GM21825 (cell line): ENCODE data around the gene LUC7L2.
"Not testable (repeated sequence)": the region's sequence is repeated elsewhere in the genome, so short reads cannot be mapped to it uniquely, and the experiment has no call there.

Experiments
- ATAC-seq: cut with Tn5 transposase; IDR thresholded peaks from one replicate; pipeline ENCODE4 v1.9.1; 2021; ENCODE audit warnings: mild to moderate bottlenecking, moderate library complexity; ENCODE audit not compliant: unreplicated experiment

Gene LUC7L2

GRCh38 chr7:139359366-139360209 lies at the start of gene LUC7L2:
Gene LUC7L2 (plus strand): TSS chr7:139359894. CDS start chr7:139360262, 368 bp downstream.
- peak; percentile 76 for ATAC-seq

GRCh38 chr7:139317939-139318505 lies 41.7 kb upstream of the LUC7L2 start:
- ATAC-seq: no peak

DNA sequence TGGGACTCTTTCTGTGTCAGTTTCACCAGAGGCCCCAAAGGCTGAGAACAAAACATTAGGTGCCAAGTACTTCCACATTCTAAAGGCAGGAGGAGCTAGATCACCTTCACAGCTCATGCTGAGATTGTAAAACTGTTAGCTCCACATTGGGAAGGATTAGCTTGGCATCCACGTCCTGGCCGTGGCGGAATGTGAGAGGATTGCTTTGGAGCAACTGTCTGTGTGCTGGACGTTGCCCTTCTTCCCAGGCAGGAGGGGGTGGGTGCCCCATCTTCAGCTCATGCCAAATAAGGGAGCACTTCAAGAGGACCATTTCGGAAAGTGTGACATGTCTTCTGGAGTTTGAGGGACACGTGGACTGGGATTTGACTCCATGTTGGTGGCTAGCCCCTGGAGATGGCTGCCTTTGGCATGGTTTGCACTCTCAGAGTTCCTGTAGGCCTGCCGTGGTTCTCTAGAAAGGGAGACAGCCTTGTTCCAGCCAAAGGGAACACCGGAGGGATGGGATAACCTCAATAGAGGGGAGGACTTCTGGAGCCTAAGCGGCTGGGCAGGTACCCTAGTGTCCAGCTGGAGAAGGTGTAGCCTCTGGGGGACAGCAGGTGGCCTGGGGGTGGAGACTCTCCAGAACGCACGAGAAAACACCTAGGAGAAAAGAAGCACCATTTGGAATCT lies 38.5 kb upstream of the LUC7L2 start:
- ATAC-seq: no peak

DNA sequence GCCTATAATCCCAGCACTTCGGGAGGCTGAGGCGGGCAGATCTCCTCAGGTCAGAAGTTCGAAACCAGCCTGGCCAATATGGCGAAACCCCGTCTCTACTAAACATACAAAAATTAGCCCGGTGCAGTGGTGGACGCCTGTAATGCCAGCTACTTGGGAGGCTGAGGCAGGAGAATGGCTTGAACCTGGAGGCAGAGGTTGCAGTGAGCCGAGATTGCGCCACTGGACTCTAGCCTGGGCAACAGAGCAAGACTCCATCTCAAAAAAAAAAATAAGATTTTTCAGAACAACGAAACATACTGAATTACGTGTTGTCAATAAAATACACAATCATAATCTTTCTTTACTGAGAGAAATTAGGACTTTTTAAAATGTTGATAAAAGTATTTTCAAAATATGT lies 35.0 kb upstream of the LUC7L2 start:
- not testable (repeated sequence) for ATAC-seq

- ATAC-seq: no peak
These were observed 31.3 kb upstream of the LUC7L2 start for GRCh38 chr7:139328375-139328774.

DNA sequence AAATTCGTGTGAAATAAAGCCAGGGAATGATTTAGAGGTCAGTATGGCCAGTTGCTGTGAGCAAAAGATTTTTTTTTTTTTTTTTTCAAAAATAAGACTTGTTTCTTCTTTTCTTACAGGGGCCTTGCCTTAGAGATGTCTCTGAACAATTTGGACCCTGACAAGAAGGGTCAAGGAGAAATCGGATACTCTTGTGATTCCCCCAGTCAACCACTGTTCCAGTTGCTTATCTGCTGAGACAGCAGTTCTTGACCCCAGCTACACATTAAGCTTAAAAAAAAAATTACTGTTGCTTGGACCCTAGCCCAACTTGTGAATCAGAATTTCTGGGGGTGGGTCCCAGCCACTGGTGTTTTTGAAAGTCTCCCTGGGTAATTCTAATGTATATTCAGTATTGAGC lies 30.6 kb upstream of the LUC7L2 start:
- ATAC-seq: no peak

DNA sequence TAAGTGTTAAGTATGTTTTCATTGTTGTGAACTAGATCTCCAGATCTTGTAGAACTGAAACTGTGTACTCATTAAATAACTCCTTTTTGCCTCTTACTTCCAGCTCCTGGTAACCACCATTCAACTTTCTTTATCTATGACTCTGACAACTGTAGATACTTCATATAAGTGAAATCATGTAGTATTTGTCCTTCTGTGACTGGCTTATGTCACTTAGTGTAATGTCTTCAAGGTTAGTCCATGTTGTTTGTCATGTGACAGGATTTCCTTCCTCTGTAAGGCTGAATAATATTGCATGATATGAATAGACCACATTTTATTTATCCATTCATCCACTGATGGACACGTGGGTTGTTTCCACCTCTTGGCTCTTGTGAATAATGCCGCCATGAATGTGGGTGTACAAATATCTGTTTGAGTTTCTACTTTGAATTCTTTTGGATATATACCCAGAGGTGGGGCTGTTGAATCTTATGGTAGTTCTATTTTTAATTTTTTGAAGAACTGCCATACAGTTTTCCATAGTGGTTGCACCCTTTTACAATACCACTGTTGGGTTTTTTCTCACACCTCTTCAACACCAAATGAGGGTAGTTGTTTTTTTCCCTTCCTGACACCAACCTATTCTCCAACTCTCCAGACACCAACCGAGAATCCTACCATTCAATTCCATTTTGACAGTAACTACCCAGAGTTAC lies 29.2 kb upstream of the LUC7L2 start:
- ATAC-seq: no peak

DNA sequence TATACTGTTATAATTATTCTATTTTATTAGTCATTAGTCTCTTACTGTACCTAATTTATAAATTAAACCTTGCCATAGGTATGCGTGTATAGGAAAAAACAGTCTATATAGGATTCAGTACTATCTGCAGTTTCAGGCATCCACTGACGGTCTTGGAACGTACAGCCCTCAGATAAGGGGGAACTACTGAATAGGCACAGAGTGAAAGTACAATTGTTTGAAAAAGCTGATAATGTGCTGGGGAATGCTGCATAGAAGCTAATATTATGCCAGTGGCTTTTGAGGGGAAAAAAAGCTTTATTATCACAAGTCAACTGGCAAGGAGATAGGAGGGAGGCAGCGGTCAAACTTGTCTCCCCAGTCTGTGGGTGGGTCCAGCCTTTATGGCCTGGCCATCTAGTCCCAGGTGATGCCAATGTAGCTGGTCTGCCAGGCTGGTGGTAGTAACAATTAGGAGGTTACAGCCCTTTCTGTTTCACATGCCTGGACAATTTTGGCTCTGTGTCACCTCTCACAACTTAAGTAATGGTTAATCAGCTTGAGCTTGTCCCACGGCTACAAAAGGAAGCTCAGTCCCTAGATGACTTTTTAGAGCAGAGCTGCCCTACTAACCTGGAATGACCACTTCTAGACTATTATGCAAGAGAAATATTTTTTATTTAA lies 26.9 kb upstream of the LUC7L2 start:
- no peak for ATAC-seq

GRCh38 chr7:139333443-139333842 lies 26.3 kb upstream of the LUC7L2 start:
- not testable (repeated sequence) for ATAC-seq

GRCh38 chr7:139334399-139335150 lies 25.1 kb upstream of the LUC7L2 start:
- ATAC-seq: no peak

- ATAC-seq: no peak
These were observed 20.7 kb upstream of the LUC7L2 start for GRCh38 chr7:139339025-139339424.

- ATAC-seq: no peak
These were observed 20.0 kb upstream of the LUC7L2 start for GRCh38 chr7:139339698-139340036.

- ATAC-seq: peak; percentile 88
These were observed 19.5 kb upstream of the LUC7L2 start for GRCh38 chr7:139340037-139340807.

DNA sequence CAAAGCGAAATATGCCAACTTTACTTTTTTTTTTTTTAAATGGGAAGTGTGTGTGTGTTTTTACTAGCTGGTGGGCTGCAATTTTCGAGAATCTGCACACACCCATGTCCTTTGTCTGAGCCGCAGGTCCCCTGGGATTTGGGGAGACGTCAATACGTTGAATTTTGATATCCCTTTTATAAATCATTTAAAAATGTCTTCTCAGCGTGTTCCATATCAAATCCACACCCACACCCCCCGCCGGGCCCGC lies 19.0 kb upstream of the LUC7L2 start:
- ATAC-seq: no peak

- ATAC-seq: peak; percentile 52
These were observed 18.5 kb upstream of the LUC7L2 start, which contains the start of gene FMC1 for GRCh38 chr7:139341058-139341775. Gene FMC1 (plus strand): TSS chr7:139341337. CDS start chr7:139341385, 48 bp downstream.

- ATAC-seq: no peak
These were observed 17.9 kb upstream of the LUC7L2 start for GRCh38 chr7:139341776-139342226.

DNA sequence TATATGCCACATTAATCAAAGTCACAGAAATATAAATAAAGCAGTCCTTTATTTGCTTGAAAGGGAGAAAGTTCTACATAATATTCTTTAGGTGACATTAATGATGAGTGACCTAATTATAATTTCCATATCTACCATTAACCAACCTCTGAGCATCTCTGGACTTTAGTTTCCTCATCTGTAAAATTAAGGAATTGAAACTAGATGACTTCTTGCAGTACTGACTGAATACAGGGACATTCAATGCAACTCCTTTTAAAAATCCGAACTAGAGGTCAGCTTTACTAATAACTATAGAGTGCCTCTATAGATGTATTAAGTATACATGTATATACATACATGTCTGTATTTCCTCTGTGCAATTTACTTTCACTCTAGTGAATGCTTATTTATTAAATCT lies 14.7 kb upstream of the LUC7L2 start:
- ATAC-seq: no peak

DNA sequence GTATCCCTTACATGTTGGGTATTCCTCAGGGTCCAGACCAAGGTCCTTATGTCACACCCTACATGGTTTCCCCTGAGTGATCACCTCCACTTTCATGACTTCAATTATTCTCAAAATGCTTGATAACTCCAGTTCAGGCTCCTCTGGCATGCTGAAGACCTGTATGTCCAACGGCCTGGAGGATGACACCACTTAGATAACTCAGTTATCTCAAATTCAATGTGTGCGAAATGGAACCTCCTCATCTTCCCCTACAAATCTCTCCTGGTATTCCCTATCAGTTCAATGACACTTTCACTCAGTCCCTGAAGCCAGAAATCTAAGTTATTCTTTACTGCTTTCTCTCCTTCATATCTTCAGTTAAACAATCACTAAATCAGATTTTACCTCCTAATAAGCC lies 8.7 kb upstream of the LUC7L2 start:
- no peak for ATAC-seq

DNA sequence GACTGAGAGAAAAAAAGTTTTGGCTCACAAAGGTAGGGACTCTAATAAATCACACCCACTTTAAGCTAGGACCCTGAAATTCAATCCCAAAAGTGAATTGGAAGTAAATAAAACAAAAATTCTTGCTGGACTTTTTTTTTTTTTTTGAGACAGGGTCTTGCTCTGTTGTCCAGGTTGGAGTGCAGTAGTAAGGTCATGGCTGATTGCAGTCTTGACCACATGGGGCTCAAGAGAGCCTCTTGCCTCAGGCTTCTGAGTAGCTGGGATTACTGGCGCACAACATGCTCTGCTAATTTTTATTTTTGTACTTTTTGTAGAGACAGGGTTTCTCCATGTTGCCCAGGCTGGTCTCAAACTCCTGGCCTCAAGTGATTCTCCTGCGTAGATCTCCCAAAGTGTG lies 5.0 kb upstream of the LUC7L2 start:
- no peak for ATAC-seq
